ENCODE measurements around the gene SPAG7.
"Not testable (repeated sequence)": the region's sequence is repeated elsewhere in the genome, so short reads cannot be mapped to it uniquely, and the experiment has no call there.

The SPAG7 gene

DNA sequence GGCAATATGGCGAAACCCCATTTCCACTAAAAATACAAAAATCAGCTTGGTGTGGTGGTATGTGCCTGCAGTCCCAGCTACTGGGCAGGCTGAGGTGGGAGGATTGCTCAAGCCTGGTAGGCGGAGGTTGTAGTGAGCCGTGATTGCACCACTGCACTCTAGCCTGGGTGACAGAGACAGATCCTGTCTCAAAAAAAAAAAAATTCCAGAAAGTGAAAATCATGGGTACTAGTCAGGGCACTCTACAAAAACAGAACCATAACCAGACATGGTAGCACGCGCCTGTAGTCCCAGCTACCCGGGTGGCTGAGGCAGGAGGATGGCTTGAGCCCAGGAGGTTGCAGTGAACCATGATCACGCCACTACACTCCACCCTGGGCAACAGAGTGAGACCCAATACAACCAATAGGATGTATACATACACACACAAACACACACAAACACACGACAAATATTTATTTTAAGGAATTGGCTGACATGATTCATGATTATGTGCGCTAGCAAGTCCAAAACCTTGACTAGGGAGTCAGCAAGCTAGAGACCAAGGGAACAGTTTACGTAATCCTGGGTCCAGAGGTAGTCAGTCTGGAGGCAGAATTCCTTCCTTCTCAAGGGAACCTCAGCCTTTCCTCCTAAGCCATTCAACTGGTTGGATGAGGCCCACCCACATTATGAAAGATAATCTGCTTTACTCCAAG is 47.1 kb downstream of the SPAG7 start:
- no peak for DNase-seq
- intact Hi-C loops (cut with DNase I), result no loop called here

DNA sequence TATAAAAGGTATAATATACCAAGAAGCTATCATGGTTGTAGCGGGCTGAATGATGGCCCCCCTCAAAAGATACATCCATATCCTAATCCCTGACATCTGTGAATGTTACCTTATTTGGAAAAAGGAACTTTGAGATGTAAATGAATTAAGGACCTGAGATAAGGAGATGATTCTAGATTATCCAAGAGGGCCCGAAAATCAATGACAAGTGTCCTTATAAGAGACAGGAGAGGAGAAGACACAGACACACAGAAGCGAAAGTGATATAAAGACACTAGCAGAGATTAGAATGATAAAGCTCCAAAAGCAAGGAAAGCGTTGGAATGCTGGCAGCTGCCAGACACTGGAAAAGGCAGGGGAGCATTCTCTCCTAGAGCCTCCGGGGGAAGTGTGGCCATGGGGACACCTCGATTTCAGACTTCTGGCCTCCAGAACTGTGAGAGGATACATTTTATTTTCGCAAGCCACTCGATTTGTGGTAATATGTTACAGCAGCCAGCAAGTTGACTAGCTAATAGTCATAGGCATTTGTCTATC is 48.0 kb downstream of the SPAG7 start:
- intact Hi-C loops (cut with DNase I), result no loop called here
- no peak for DNase-seq

DNA sequence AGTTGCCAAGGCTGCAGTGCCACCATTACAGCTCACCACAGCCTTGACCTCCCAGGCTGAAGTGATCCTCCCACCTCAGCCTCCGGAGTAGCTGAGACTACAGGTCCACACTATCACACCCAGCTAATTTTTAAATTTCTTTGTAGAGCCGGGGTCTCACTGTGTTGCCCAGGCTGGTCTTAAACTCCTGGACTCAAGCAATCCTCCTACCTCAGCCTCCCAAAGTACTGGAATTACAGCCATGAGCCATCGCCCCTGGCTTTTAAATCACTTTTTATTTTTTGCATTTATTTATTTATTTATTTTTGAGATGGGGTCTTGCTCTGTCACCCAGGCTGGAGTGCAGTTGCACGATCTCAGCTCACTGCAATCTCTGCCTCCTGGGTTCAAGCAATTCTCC is 53.1 kb downstream of the SPAG7 start:
- intact Hi-C loops (cut with DNase I); DNase-seq: not testable (repeated sequence)

DNA sequence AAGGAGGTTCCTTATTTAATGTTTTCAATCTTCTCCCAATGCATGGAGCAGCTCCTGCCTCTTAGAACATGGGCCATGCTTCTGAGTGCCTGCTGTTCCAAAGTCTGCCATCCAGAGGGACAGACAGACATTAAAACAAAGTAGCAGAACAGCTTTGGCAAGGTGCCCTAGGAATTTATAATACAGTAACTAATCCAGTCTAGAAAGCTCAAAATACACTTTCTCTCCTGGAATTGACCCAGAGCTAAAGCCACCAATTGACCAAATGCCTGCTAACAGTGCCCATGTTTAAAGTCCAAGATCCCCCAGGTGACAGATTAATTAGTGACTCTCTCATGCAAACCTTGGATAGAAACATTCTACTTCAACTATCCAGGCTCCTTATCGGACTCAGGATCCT is 53.6 kb downstream of the SPAG7 start:
- intact Hi-C loops (cut with DNase I), result no loop called here
- DNase-seq, result no peak
